ENCODE data around the gene PSMD3.
"Not testable (repeated sequence)": the region's sequence is repeated elsewhere in the genome, so short reads cannot be mapped to it uniquely, and the experiment has no call there.

The PSMD3 gene

DNA sequence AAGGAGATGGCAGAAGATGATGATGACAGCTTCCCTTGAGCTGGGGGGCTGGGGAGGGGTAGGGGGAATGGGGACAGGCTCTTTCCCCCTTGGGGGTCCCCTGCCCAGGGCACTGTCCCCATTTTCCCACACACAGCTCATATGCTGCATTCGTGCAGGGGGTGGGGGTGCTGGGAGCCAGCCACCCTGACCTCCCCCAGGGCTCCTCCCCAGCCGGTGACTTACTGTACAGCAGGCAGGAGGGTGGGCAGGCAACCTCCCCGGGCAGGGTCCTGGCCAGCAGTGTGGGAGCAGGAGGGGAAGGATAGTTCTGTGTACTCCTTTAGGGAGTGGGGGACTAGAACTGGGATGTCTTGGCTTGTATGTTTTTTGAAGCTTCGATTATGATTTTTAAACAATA lies 16.9 kb downstream of the PSMD3 start:
- no peak for DNase-seq

DNA sequence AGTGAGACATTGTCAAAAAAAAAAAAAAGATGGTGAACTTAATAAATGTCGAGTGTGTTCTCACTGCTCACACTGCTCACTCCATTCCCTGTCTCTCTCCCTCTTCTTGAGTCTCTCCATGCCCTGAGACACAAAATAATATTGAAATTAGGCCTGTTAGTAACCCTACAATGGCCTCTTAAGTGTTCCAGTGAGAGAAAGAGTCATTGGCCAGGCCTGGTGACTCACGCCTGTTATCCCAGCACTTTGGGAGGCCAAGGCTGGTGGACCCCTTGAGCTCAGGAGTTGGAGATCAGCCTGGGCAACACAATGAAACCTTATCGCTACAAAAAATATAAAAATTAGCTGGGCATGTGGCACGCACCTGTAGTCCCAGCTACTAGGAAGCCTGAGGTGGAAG lies 18.5 kb downstream of the PSMD3 start:
- no peak for DNase-seq

GRCh38 chr17:40000161-40000560 lies 19.6 kb downstream of the PSMD3 start:
- no peak for DNase-seq

- DNase-seq = not testable (repeated sequence)
Observed at GRCh38 chr17:40001335-40001734, 20.7 kb downstream of the PSMD3 start.

GRCh38 chr17:40004072-40004471 lies 23.5 kb downstream of the PSMD3 start:
- no peak for DNase-seq

GRCh38 chr17:40004712-40005111 lies 24.1 kb downstream of the PSMD3 start:
- DNase-seq = no peak

DNA sequence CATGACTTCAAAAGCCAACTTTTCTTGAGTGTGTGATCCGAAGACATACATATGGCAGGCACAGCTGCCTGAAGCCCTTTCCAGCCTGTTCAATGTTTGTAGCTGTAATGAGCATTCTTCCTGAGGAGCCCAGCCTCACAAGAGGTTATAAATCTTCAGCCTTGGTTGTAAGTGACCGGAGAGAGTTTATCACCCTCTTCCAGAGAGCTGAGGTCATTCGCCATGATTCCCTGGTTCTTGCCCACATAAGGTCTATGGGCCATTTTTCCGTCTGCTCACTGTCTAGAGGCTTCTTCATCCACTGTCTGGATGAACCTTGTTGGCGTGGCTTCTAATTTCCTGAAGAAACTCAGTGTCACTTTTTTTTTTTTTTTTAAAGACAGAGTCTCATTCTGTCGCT lies 24.9 kb downstream of the PSMD3 start:
- no peak for DNase-seq

GRCh38 chr17:40010946-40011500 lies 30.4 kb downstream of the PSMD3 start:
- DNase-seq = not testable (repeated sequence)

DNA sequence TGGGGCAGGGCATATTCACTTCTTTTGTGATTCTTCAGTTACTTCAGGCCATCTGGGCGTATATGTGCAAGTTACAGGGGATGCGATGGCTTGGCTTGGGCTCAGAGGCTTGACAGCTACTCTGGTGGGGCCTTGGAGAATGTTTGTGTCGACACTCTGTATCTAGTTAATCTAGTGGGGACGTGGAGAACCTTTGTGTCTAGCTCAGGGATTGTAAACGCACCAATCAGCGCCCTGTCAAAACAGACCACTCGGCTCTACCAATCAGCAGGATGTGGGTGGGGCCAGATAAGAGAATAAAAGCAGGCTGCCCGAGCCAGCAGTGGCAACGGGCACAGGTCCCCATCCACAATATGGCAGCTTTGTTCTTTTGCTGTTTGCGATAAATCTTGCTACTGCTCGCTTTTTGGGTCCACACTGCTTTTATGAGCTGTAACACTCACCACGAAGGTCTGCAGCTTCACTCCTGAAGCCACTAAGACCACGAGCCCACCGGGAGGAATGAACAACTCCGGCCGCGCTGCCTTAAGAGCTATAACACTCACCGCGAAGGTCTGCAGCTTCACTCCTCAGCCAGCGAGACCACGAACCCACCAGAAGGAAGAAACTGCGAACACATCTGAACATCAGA lies 31.5 kb downstream of the PSMD3 start:
- not testable (repeated sequence) for DNase-seq

DNA sequence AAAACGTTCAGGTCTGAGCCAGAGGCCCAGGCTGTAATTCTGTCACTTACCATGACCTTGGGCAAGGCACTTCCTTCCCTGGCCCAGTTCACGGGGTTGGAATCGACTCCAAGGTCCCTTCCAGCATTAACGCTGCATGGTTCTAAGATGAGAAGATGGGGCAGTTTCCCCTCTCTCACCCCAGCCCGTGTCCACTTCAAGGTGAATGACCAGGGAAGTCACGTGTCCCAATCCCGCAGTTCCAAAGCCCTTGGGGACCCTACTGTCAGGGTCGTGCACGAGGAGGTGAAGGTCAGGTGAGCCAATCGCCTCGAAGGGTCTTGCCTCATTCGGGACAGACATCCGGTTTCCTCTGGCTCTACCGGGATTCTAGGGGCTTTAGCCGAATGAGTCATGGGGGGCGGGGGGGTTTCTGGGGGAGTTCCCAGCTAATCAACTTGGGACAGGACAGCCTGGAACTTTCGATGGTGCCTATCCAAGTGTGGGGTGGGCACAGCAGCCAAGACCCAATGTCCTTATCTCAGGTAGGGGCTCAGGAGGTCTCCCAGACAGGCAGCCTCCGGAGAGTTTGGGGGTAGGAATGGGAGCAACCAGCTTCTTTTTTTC lies 33.9 kb downstream of the PSMD3 start:
- no peak for DNase-seq

- DNase-seq = no peak
Observed at GRCh38 chr17:40015005-40015997, 34.7 kb downstream of the PSMD3 start, which contains the start of gene CSF3. CSF3 (plus strand) TSS chr17:40015440; CDS start chr17:40015475, 35 bp downstream.

- DNase-seq = no peak
Observed at GRCh38 chr17:40015998-40016985, 35.7 kb downstream of the PSMD3 start.

- DNase-seq = no peak
Observed at GRCh38 chr17:40017422-40018080, 36.9 kb downstream of the PSMD3 start.

DNA sequence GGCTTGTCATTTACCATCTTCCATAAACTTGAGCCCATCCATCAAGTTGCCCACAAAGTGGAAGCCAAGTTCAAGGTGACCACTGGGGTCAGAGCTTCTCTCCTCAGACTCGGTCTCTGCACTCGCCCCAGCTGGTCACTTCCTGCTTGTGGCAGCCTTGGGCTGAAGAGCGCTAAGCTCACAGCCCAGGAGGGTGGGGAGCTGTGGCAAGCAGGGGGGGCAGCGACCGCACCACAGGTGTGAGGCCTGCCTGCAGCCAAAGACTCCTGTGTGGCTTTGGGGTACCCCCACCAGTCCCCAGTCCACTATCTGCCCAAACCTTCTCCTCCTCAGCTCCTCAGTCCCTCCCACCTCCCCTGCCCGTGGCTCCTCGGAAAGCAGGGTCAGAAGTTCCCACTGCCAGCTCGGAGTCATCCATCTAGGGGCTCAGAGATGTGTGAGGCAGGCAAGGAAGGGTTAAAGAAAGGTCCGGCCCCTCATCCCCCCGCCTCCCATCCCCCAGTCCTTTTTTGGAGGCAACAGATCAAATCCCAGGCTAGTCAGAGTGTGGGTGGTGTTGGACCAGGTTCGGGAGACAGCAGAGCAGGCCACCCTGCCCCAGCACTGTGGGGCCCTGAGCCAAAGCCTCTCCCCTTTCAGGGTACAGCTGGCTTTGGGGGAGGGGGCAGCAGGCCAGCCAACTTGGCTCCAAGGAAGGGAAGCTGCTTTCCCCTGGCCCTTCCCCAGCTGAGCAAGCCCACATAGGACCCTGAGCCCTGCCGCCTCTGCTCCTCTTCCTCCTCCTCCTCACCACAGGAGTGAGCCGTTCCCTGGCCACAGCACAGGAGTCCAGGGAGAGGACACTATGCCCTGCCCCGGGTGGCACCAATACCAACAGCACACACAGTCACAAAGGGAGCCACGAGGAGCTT lies 37.9 kb downstream of the PSMD3 start:
- no peak for DNase-seq

DNA sequence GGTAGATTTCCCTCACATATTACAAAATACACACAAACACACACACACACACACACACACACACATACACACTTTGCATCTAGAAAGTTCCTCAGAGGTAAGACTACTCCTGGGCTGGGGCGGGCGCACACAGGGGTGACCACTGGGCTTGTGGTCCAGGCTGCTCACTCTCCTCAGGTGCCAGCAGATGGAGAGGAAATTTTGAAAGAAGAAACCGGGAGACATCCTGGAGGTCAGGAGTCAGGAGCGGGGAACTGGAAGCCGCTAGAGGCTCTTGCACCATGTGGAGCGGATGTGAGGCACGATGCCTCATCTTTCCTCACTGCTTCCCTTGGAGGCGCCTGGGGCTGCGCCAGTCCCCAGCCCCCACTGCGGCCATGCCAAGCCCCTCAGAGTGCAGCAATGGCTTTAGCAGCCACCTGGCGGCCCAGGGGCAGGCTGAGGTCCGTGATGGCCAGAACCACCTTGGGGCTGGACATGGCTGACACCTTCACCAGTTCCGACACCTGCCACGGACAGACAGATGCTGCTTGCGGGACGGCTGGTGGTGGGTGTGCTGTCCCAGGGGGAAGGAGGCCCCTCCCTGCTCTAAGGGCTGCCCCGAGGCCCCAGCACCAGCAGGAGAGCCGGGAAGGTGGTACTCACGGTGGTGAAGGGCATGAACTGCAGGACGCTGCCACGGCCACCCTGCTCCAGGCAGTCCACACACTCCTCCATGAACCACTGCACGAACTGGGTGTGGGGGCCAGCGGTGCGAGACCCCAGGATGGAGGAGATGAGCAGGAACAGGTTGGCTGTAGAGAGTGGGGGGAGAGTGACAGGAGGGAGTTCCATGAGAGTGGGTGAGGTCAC lies 38.8 kb downstream of the PSMD3 start:
- DNase-seq = no peak

- no peak for DNase-seq
Observed at GRCh38 chr17:40020146-40020545, 39.5 kb downstream of the PSMD3 start.

DNA sequence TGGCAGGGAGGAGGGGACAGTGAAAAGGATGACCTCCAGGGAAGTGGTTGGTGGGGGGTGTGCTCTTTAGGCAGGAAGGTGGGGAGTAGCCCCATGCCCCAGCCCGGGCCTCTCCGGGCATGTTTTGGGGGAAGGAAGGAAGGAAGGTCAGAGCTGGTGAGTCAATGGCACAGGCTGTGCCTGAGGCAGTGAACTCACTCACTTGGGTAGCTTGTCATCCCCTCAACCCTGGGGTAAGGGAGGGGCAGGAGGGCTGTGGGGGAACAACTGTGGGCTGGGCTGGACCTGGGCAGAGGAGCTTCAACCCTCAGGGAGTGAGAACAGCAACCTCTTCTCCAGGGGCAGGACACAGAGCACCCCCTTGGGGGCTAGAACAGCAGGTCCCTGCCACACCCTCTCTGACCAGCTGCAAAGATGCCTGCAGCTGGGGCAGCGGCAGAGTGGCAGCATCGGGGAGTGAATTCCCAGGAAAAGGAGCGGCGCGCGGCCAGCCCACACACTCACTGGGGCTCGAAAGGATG lies 40.9 kb downstream of the PSMD3 start:
- no peak for DNase-seq

- no peak for DNase-seq
Observed at GRCh38 chr17:40022497-40022896, 41.9 kb downstream of the PSMD3 start.

GRCh38 chr17:40022961-40023541 lies 42.4 kb downstream of the PSMD3 start:
- DNase-seq = no peak
